Endothelial cell of umbilical vein (primary cell): ENCODE data around the gene UBE2E2. TPM values are rescaled to one million over a fixed set of nuclear protein-coding genes. Genes with fewer than 3 reads are reported as not detected.

Experiments used
- BruUV-seq: library from RNA; stranded (reverse); fragments of 400-500 nt; replicated peaks from 2 replicates; lab custom pipeline; 2021; lab: Mats Ljungman, UMichigan
- CTCF ChIA-PET: fragments of 300-600, 350-600 bp; sonication (Branson Sonifier 250); formaldehyde crosslinking; loops from one replicate; lab custom pipeline; 2021; ENCODE audit warnings: antibody characterized with exemption, inconsistent platforms; lab: Charles Lee
- POLR2A ChIA-PET: fragments of 300-600, 350-600 bp; sonication (Branson Sonifier 250); formaldehyde crosslinking; loops from one replicate; lab custom pipeline; 2021; ENCODE audit warnings: antibody characterized with exemption, inconsistent platforms; lab: Charles Lee
- DNase-seq: peaks from one replicate; pipeline ENCODE4 v3.0.0-alpha.2; 2011; ENCODE audit warnings: low read depth, low spot score
- FAIRE-seq: peaks from 2 replicates; lab custom pipeline; 2011; peaks lifted over from hg19 to GRCh38; lab: Jason Lieb, UNC
- H2AFZ ChIP-seq: 2 replicates; pipeline ENCODE4 v1.6.0; 2012; ENCODE audit warnings: low read depth, low read length, control low read depth, inconsistent platforms
- H3K27ac ChIP-seq: 2 replicates; pipeline ENCODE4 v1.5.1; 2011; ENCODE audit warnings: low read depth, mild to moderate bottlenecking, control low read depth, low read length, moderate library complexity; ENCODE audit not compliant: insufficient read depth
- H3K27me3 ChIP-seq, 2 experiments: 2 replicates each; pipeline versions ENCODE4 v1.6.0 to v1.6.1; 2011; ENCODE audit warnings: low read length in 2 of 2, mixed read lengths in 1 of 2; ENCODE audit not compliant: control insufficient read depth in 2 of 2, insufficient read depth in 2 of 2
- H3K36me3 ChIP-seq, 2 experiments: 2 replicates in 1 of 2; 3 replicates in 1 of 2; pipeline ENCODE4 v1.5.1; 2011; ENCODE audit warnings: low read length in 2 of 2, mild to moderate bottlenecking in 1 of 2, moderate library complexity in 1 of 2; ENCODE audit not compliant: control insufficient read depth in 2 of 2, insufficient read depth in 2 of 2; ENCODE audit errors: extremely low read depth in 1 of 2
- H3K4me1 ChIP-seq: 3 replicates; pipeline ENCODE4 v1.5.1; 2011; ENCODE audit warnings: mild to moderate bottlenecking, low read length; ENCODE audit not compliant: control insufficient read depth, insufficient read depth; ENCODE audit errors: extremely low read depth
- H3K4me2 ChIP-seq: 2 replicates; pipeline ENCODE4 v1.6.1; 2011; ENCODE audit warnings: low read length, control low read depth, mixed read lengths; ENCODE audit not compliant: insufficient read depth
- H3K4me3 ChIP-seq, 3 experiments: fragments of 200-600 bp in 1 of 3; sonication (generic), shearing (Covaris generic) in 1 of 3; replicated peaks in 1 of 3; 2 replicates each; pipeline ENCODE4 v1.5.1; 2011 to 2016; ENCODE audit warnings: control low read depth in 3 of 3, low read length in 3 of 3, mild to moderate bottlenecking in 2 of 3, inconsistent platforms in 1 of 3, low read depth in 1 of 3, moderate library complexity in 1 of 3; ENCODE audit not compliant: insufficient read depth in 1 of 3
- H3K79me2 ChIP-seq: 2 replicates; pipeline ENCODE4 v1.6.0; 2012; ENCODE audit warnings: low read length, inconsistent platforms; ENCODE audit not compliant: control insufficient read depth, insufficient read depth
- H3K9ac ChIP-seq: replicated peaks from 2 replicates; pipeline ENCODE3; 2011; ENCODE audit warnings: low read length, control low read depth; ENCODE audit not compliant: insufficient read depth; ENCODE audit errors: extremely low read depth
- H3K9me1 ChIP-seq: replicated peaks from 3 replicates; pipeline ENCODE4 v1.6.0; 2011; ENCODE audit warnings: mild to moderate bottlenecking, low read length; ENCODE audit not compliant: control insufficient read depth, insufficient read depth; ENCODE audit errors: extremely low read depth
- H3K9me3 ChIP-seq: replicated peaks from 2 replicates; pipeline ENCODE4 v1.5.1; 2012; ENCODE audit warnings: low read length, inconsistent platforms; ENCODE audit not compliant: control insufficient read depth, insufficient read depth
- H4K20me1 ChIP-seq: replicated peaks from 2 replicates; pipeline ENCODE3; 2011; ENCODE audit warnings: mild to moderate bottlenecking, low read length; ENCODE audit not compliant: control insufficient read depth, insufficient read depth; ENCODE audit errors: extremely low read depth
- EZH2 ChIP-seq: IDR thresholded peaks from 2 replicates; pipeline ENCODE4 v1.6.1; 2012; ENCODE audit warnings: borderline replicate concordance, low read depth, mild to moderate bottlenecking, moderate library complexity, low read length, inconsistent platforms; ENCODE audit not compliant: severe bottlenecking
- FOS ChIP-seq: IDR thresholded peaks from 2 replicates; pipeline ENCODE4 v1.6.1; 2011; ENCODE audit warnings: mild to moderate bottlenecking, low read length, moderate library complexity, borderline replicate concordance; ENCODE audit not compliant: insufficient read depth
- JUN ChIP-seq: IDR thresholded peaks from 2 replicates; pipeline ENCODE4 v1.6.1; 2011; ENCODE audit warnings: borderline replicate concordance, low read depth; ENCODE audit not compliant: insufficient read length, insufficient read depth
- MAX ChIP-seq: IDR thresholded peaks from 2 replicates; pipeline ENCODE4 v1.6.1; 2011; ENCODE audit not compliant: insufficient read depth, insufficient read length
- POLR2A ChIP-seq: IDR thresholded peaks from 2 replicates; pipeline ENCODE4 v1.6.1; 2012; ENCODE audit warnings: low read depth, mild to moderate bottlenecking, control low read depth, low read length
- POLR2AphosphoS5 ChIP-seq: IDR thresholded peaks from 2 replicates; pipeline ENCODE4 v1.6.1; 2012; ENCODE audit warnings: low read depth, mild to moderate bottlenecking, control low read depth, low read length, moderate library complexity; ENCODE audit not compliant: insufficient read depth
- dilution Hi-C: fragments of 300-500 bp; cut with MboI; formaldehyde crosslinking; loops from one replicate; pipeline ENCODE4 v1.15.0; 2019; ENCODE audit warnings: low sequenced_read_pairs; ENCODE audit not compliant: extremely low pct_ligation_motif_present
- intact Hi-C: fragments of 100-400 bp; cut with micrococcal nuclease; formaldehyde crosslinking; loops from one replicate; pipeline ENCODE4 v1.10.0; 2022
- polyA plus RNA-seq, 4 experiments: library from polyadenylated mRNA; depleted of rRNA in 3 of 4; stranded (reverse) in 3 of 4; unstranded in 1 of 4; fragments of >200 nt; gene quantifications; 2 replicates each; pipeline versions ENCODE4 v1.2.1 to v1.2.3, GENCODE V29; 2011 to 2012; ENCODE audit warnings: missing spikeins in 1 of 4
- total RNA-seq: library from RNA; stranded (reverse); gene quantifications from 2 replicates; pipeline ENCODE4 v1.2.3, GENCODE V29; 2021

UBE2E2 gene
- total and polyA plus RNA-seq, 2 donors (not counting 3 experiments of a cell fraction or from before 2014, with no cell fraction given) = 37.0 to 45.4 TPM

- intact Hi-C loops = no loop called here
- no peaks in the 10 kb centered on the region for H3K27me3 ChIP-seq
- BruUV-seq = no TSS peak
- no peak overlapping the region for H3K27ac ChIP-seq
- no peak for DNase-seq
- no peak overlapping the region for H3K9ac ChIP-seq
- H3K4me1 ChIP-seq = peaks cover 10% of the 10 kb centered on the region
- H3K36me3 ChIP-seq = no peaks in the 10 kb centered on the region
- no peak overlapping the region for H2AFZ ChIP-seq
- H3K4me2 ChIP-seq = no peak overlapping the region
- H4K20me1 ChIP-seq = no peaks in the 10 kb centered on the region
- TF ChIP-seq JUN (no peak), POLR2A (no peak), FOS (no peak), EZH2 (no peak), MAX (no peak)
- no peaks in the 10 kb centered on the region for H3K79me2 ChIP-seq
- no peak for FAIRE-seq
- POLR2A ChIA-PET = no interaction called here
- no peak overlapping the region for H3K4me3 ChIP-seq
- CTCF ChIA-PET = no interaction called here
- no peaks in the 10 kb centered on the region for H3K9me1 ChIP-seq
- dilution Hi-C loops = no loop called here
- H3K9me3 ChIP-seq = no peaks in the 10 kb centered on the region
These were observed 232.8 kb downstream of the UBE2E2 start for GRCh38 chr3:23435904-23436303.

GRCh38 chr3:23437484-23438145 is 234.5 kb downstream of the UBE2E2 start:
- ChIA-PET POLR2A (no interaction called here), CTCF (interaction anchor here (1.1 kb wide), 1 partner anchor 16 kb away, joined by 3 read pairs; no protein-coding TSS in a partner anchor)
- intact Hi-C loops = no loop called here
- Histone ChIP-seq H3K9ac (no peak overlapping the region), H3K4me2 (no peak overlapping the region), H3K9me3 (no peaks in the 10 kb centered on the region), H3K4me1 (peaks cover 10% of the 10 kb centered on the region), H4K20me1 (no peaks in the 10 kb centered on the region), H3K79me2 (no peaks in the 10 kb centered on the region), H2AFZ (no peak overlapping the region), H3K27ac (no peak overlapping the region), H3K9me1 (no peaks in the 10 kb centered on the region), H3K4me3 (no peak overlapping the region), H3K36me3 (no peaks in the 10 kb centered on the region), H3K27me3 (no peaks in the 10 kb centered on the region)
- dilution Hi-C loops = no loop called here
- FAIRE-seq = no peak
- BruUV-seq = no TSS peak
- DNase-seq = no peak
- TF ChIP-seq POLR2A = no peak
- TF ChIP-seq POLR2AphosphoS5 = no peak
